ENCODE results near the gene ADGB. TPM values are rescaled to one million over a fixed set of nuclear protein-coding genes. Genes with fewer than 3 reads are reported as not detected.

Gene ADGB
- total RNA-seq, 1 donor from 2014 or later, result 0.31 TPM

GRCh38 chr6:146682919-146683318 lies 84.1 kb downstream of the ADGB start:
- no peaks in the 10 kb centered on the region for H3K36me3 Mint-ChIP-seq
- H3K4me3 Mint-ChIP-seq, result no peak overlapping the region
- H3K9me3 Mint-ChIP-seq, result no peaks in the 10 kb centered on the region
- H3K27me3 Mint-ChIP-seq, result no peaks in the 10 kb centered on the region
- DNase-seq (ENCODE audit: extremely low spot score, unreplicated experiment), result no peak
- no peaks in the 10 kb centered on the region for H3K4me1 Mint-ChIP-seq (ENCODE audit: unreplicated experiment)
- no peak overlapping the region for H3K27ac Mint-ChIP-seq
- TF ChIP-seq, protein P1, sequence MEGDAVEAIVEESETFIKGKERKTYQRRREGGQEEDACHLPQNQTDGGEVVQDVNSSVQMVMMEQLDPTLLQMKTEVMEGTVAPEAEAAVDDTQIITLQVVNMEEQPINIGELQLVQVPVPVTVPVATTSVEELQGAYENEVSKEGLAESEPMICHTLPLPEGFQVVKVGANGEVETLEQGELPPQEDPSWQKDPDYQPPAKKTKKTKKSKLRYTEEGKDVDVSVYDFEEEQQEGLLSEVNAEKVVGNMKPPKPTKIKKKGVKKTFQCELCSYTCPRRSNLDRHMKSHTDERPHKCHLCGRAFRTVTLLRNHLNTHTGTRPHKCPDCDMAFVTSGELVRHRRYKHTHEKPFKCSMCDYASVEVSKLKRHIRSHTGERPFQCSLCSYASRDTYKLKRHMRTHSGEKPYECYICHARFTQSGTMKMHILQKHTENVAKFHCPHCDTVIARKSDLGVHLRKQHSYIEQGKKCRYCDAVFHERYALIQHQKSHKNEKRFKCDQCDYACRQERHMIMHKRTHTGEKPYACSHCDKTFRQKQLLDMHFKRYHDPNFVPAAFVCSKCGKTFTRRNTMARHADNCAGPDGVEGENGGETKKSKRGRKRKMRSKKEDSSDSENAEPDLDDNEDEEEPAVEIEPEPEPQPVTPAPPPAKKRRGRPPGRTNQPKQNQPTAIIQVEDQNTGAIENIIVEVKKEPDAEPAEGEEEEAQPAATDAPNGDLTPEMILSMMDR (conservative IDR thresholded peaks at IDR 0.05), result no peak

DNA sequence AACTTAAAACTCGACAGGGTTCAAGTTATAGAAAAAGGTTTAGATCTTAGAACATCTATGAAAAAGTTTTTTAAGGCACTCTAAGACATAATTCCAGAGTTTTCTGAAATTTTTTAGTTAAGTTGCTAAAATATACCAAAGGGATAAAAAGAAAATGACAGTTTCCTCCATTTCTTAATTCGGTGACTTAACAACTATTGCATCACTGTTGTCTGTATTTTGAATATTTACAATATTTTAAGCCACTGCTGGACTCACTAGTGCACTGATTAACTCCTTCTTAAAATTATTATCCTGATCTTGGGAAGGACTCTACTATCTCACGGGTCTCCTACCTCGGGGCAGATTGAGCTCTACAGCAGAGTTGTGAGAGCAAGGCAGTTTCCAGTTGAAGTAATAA lies 91.0 kb downstream of the ADGB start:
- Mint-ChIP-seq H3K36me3 (no peaks in the 10 kb centered on the region), H3K9me3 (no peaks in the 10 kb centered on the region), H3K27me3 (peaks cover 3% of the 10 kb centered on the region), H3K27ac (no peak overlapping the region), H3K4me1 (ENCODE audit: unreplicated experiment) (no peaks in the 10 kb centered on the region), H3K4me3 (no peak overlapping the region)
- TF ChIP-seq, protein P1 (conservative IDR thresholded peaks at IDR 0.05), result no peak
- no peak for DNase-seq (ENCODE audit: extremely low spot score, unreplicated experiment)

- H3K4me1 Mint-ChIP-seq (ENCODE audit: unreplicated experiment), result no peaks in the 10 kb centered on the region
- H3K9me3 Mint-ChIP-seq, result no peaks in the 10 kb centered on the region
- H3K27ac Mint-ChIP-seq, result no peak overlapping the region
- no peaks in the 10 kb centered on the region for H3K27me3 Mint-ChIP-seq
- DNase-seq (ENCODE audit: extremely low spot score, unreplicated experiment), result no peak
- H3K36me3 Mint-ChIP-seq, result no peaks in the 10 kb centered on the region
- H3K4me3 Mint-ChIP-seq, result no peak overlapping the region
- TF ChIP-seq, protein P1 (conservative IDR thresholded peaks at IDR 0.05), result no peak
Observed at GRCh38 chr6:146693342-146693741, 94.6 kb downstream of the ADGB start.

DNA sequence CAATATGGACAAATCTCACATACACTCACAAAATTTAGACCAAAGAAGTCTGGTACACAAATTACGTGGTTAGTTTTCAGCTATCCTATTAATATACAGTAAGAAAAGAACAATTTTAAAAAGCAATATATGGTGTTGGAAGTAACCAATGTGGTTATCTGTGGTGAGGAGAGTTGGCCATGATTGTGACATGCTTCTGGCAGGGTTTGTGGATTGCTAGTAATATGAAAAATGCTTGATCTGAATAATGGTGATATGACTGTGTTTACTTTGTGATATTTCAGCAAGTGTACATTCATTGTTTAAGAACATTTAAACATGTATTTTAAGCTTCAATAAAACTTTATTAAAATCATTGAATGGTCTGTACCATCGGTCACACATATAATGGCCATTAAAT lies 99.1 kb downstream of the ADGB start:
- TF ChIP-seq, protein P1 (conservative IDR thresholded peaks at IDR 0.05), result no peak
- peaks cover 2% of the 10 kb centered on the region for H3K27me3 Mint-ChIP-seq
- no peak overlapping the region for H3K27ac Mint-ChIP-seq
- no peak overlapping the region for H3K4me3 Mint-ChIP-seq
- H3K9me3 Mint-ChIP-seq, result no peaks in the 10 kb centered on the region
- no peak for DNase-seq (ENCODE audit: extremely low spot score, unreplicated experiment)
- no peaks in the 10 kb centered on the region for H3K36me3 Mint-ChIP-seq
- no peaks in the 10 kb centered on the region for H3K4me1 Mint-ChIP-seq (ENCODE audit: unreplicated experiment)

GRCh38 chr6:146700078-146700686 lies 101.4 kb downstream of the ADGB start:
- no peaks in the 10 kb centered on the region for H3K9me3 Mint-ChIP-seq

More at GRCh38 chr6:146700078-146700686, 101.4 kb downstream of the ADGB start:
- no peak overlapping the region for H3K27ac Mint-ChIP-seq
- DNase-seq (ENCODE audit: extremely low spot score, unreplicated experiment), result no peak
- no peaks in the 10 kb centered on the region for H3K4me1 Mint-ChIP-seq (ENCODE audit: unreplicated experiment)
- TF ChIP-seq, protein P1 (conservative IDR thresholded peaks at IDR 0.05), result peak; percentile 86
- H3K36me3 Mint-ChIP-seq, result no peaks in the 10 kb centered on the region
- no peak overlapping the region for H3K4me3 Mint-ChIP-seq
- H3K27me3 Mint-ChIP-seq, result peaks cover 2% of the 10 kb centered on the region
